GM12878 (cell line): ENCODE data around the gene XDH. TPM values are rescaled to one million over a fixed set of nuclear protein-coding genes. Genes with fewer than 3 reads are reported as not detected.

Source experiments
- ATAC-seq: fragments of 200-7000 bp; cut with Tn5 transposase; 3 replicates; pipeline ENCODE4 v1.9.1; 2020; ENCODE audit warnings: mild to moderate bottlenecking, moderate library complexity
- BruUV-seq: library from RNA; stranded (reverse); fragments of 400-500 nt; replicated peaks from 2 replicates; lab custom pipeline; 2021; lab: Mats Ljungman, UMichigan
- CTCF ChIA-PET: fragments of 300-600 bp; sonication (Branson Sonifier 250); formaldehyde crosslinking; extraction: SDS; loops from one replicate; lab custom pipeline; 2021; ENCODE audit warnings: inconsistent platforms; lab: Yijun Ruan, JAX
- POLR2A ChIA-PET: fragments of 350-600 bp; formaldehyde crosslinking; extraction: SDS; loops from one replicate; lab custom pipeline; 2021; ENCODE audit warnings: inconsistent platforms; lab: Charles Lee
- RAD21 ChIA-PET: fragments of 300-600 bp; sonication (Branson Sonifier 250); formaldehyde crosslinking; loops from one replicate; lab custom pipeline; 2023; ENCODE audit warnings: antibody characterized with exemption; ENCODE audit not compliant: unreplicated experiment; lab: Charles Lee
- SMC1A ChIA-PET: fragments of 300-600 bp; sonication (Branson Sonifier 250); formaldehyde crosslinking; loops from one replicate; lab custom pipeline; 2023; ENCODE audit not compliant: unreplicated experiment, uncharacterized antibody; lab: Charles Lee
- DNase-seq: peaks from one replicate; pipeline ENCODE4 v3.0.0-alpha.2; 2011; ENCODE audit warnings: low read depth, low spot score
- FAIRE-seq: peaks from 3 replicates; lab custom pipeline; 2011; peaks lifted over from hg19 to GRCh38; lab: Jason Lieb, UNC
- H2AFZ ChIP-seq: 2 replicates; pipeline ENCODE4 v1.6.0; 2011; ENCODE audit warnings: low read depth, low read length, control low read depth; ENCODE audit not compliant: control insufficient read depth
- H3K27ac ChIP-seq: 2 replicates; pipeline ENCODE4 v1.5.1; 2011; ENCODE audit warnings: control low read depth; ENCODE audit not compliant: control insufficient read depth, insufficient read depth
- H3K27me3 ChIP-seq, 2 experiments: replicated peaks in 1 of 2; 2 replicates each; pipeline versions ENCODE4 v1.6.0 to v1.6.1; 2011; ENCODE audit warnings: low read length in 1 of 2; ENCODE audit not compliant: control insufficient read depth in 2 of 2, insufficient read depth in 2 of 2
- H3K36me3 ChIP-seq, 2 experiments: 2 replicates each; pipeline ENCODE4 v1.5.1; 2011; ENCODE audit warnings: low read length in 1 of 2; ENCODE audit not compliant: control insufficient read depth in 2 of 2, insufficient read depth in 2 of 2
- H3K4me1 ChIP-seq: 2 replicates; pipeline ENCODE4 v1.6.1; 2011; ENCODE audit warnings: mild to moderate bottlenecking, low read length, moderate library complexity, mixed read lengths; ENCODE audit not compliant: control insufficient read depth, insufficient read depth
- H3K4me2 ChIP-seq: 2 replicates; pipeline ENCODE4 v1.6.0; 2011; ENCODE audit warnings: control low read depth; ENCODE audit not compliant: control insufficient read depth, insufficient read depth
- H3K4me3 ChIP-seq: fragments of 200-600 bp; sonication (generic); 2 replicates; pipeline ENCODE4 v1.5.1; 2016
- H3K79me2 ChIP-seq: 2 replicates; pipeline ENCODE4 v1.6.0; 2011; ENCODE audit warnings: low read length; ENCODE audit not compliant: control insufficient read depth, insufficient read depth
- H3K9ac ChIP-seq: 2 replicates; pipeline ENCODE4 v1.8.0; 2011; ENCODE audit warnings: low read length, control low read depth, mixed read lengths; ENCODE audit not compliant: control insufficient read depth, insufficient read depth
- H3K9me3 ChIP-seq: replicated peaks from 3 replicates; pipeline ENCODE4 v1.5.1; 2011; ENCODE audit warnings: mild to moderate bottlenecking, low read length; ENCODE audit not compliant: control insufficient read depth, insufficient read depth
- H4K20me1 ChIP-seq: 2 replicates; pipeline ENCODE4 v1.6.0; 2011; ENCODE audit not compliant: control insufficient read depth, insufficient read depth
- ETV6 ChIP-seq, 2 experiments: fragments of 450-650 bp in 1 of 2; IDR thresholded peaks in 1 of 2; conservative IDR thresholded peaks in 1 of 2; 2 replicates each; pipeline ENCODE4 v1.6.1; 2014; ENCODE audit warnings: antibody characterized with exemption in 1 of 2, borderline replicate concordance in 1 of 2, low read depth in 1 of 2, mild to moderate bottlenecking in 1 of 2, moderate library complexity in 1 of 2
- JUNB ChIP-seq: IDR thresholded peaks from 2 replicates; pipeline ENCODE4 v1.6.1; 2016; ENCODE audit warnings: antibody characterized with exemption, mild to moderate bottlenecking
- NR2C2 ChIP-seq: IDR thresholded peaks from 2 replicates; pipeline ENCODE4 v1.6.1; 2011; ENCODE audit warnings: borderline replicate concordance, low read depth; ENCODE audit not compliant: control insufficient read depth, insufficient read length
- POLR2A ChIP-seq: IDR thresholded peaks from 2 replicates; pipeline ENCODE4 v1.6.1; 2011; ENCODE audit warnings: low read depth, mild to moderate bottlenecking, low read length
- TAF1 ChIP-seq: IDR thresholded peaks from 2 replicates; pipeline ENCODE4 v1.6.1; 2011; ENCODE audit warnings: mild to moderate bottlenecking, low read depth, low read length, borderline replicate concordance
- WGBS: methylation state at CpG from one replicate; pipeline ENCODE4 v1.1.6; 2016; ENCODE audit warnings: low lambda C conversion rate; ENCODE audit not compliant: insufficient replicate concordance, insufficient coverage; ENCODE audit errors: missing lambda C conversion rate; 5-methylcytosine and 5-hydroxymethylcytosine counted together
- in situ Hi-C: fragments of 300-500 bp; cut with MboI; formaldehyde crosslinking; loops from 9 replicates; pipeline ENCODE4 v1.14.3; 2018; ENCODE audit warnings: mixed read lengths
- intact Hi-C: fragments of 100-400 bp; cut with micrococcal nuclease; formaldehyde crosslinking; loops from one replicate; pipeline ENCODE4 v1.14.2; 2022; ENCODE audit not compliant: unreplicated experiment
- polyA plus RNA-seq, 11 experiments: library from polyadenylated mRNA; depleted of rRNA in 4 of 11; unstranded in 6 of 11; stranded (reverse) in 5 of 11; fragments of >200 nt; fragmentation: Nextera tagmentation in 4 of 11; fragmentation: Illumina TruSeq in 1 of 11; extraction: Ambion mirVana in 4 of 11; extraction: Trizol in 1 of 11; gene quantifications; 1 replicate in 1 of 11; 2 replicates in 10 of 11; pipeline versions ENCODE4 v1.2.1 to v1.2.3, GENCODE V29; 2011 to 2016; ENCODE audit warnings: inconsistent platforms in 2 of 11, missing spikeins in 2 of 11, low read depth in 1 of 11
- total RNA-seq, 4 experiments: library from RNA; depleted of rRNA in 3 of 4; stranded (reverse); fragments of >200 nt in 3 of 4; fragmentation: Illumina TruSeq in 1 of 4; extraction: Trizol in 1 of 4; gene quantifications; 2 replicates each; pipeline versions ENCODE4 v1.2.1 to v1.2.3, GENCODE V29; 2013 to 2021
- TF ChIP-seq, protein P1 (sequence below): fragments of 450-650 bp; IDR thresholded peaks from 2 replicates; pipeline ENCODE4 v1.6.1; 2017; ENCODE audit warnings: mild to moderate bottlenecking
- TF ChIP-seq, protein P2 (sequence below): IDR thresholded peaks from 2 replicates; pipeline ENCODE4 v1.6.1; 2012; ENCODE audit warnings: mild to moderate bottlenecking, low read depth, low read length

The XDH gene
- total and polyA plus RNA-seq, 10 of the 15 experiments (the other 5 are each of a cell fraction or from before 2014, with no cell fraction given) = 0.01 TPM; not detected in 9

- H3K27me3 ChIP-seq = no peaks in the 10 kb centered on the region; a peak in 1 of 4 replicates
- FAIRE-seq = no peak
These were observed 34.8 kb downstream of the XDH start for GRCh38 chr2:31379747-31380146.

GRCh38 chr2:31378791-31379501 is 35.6 kb downstream of the XDH start:
- no peak overlapping the region for H3K4me2 ChIP-seq
- intact Hi-C loops (no loop called here), in situ Hi-C loops (no loop called here)
- H3K9ac ChIP-seq = no peak overlapping the region
- no peak overlapping the region for H2AFZ ChIP-seq
- ATAC-seq (no peak), DNase-seq (no peak), FAIRE-seq (no peak)
- 15% methylated on average over 6 of the region's 6 CpGs for whole genome bisulfite sequencing
- RAD21 ChIA-PET = no interaction called here
- no peak overlapping the region for H3K4me3 ChIP-seq
- CTCF ChIA-PET = interaction anchor here (0.7 kb wide), 1 partner anchor 13 kb away, joined by 3 read pairs; no protein-coding TSS in a partner anchor
- H3K27me3 ChIP-seq = peaks cover 0 to under 1% of the 10 kb centered on the region in 2 experiments; a peak in 2 of 4 replicates
- no TSS peak for BruUV-seq
- no peaks in the 10 kb centered on the region for H3K9me3 ChIP-seq
- SMC1A ChIA-PET = no interaction called here
- POLR2A ChIA-PET = no interaction called here
- no peak overlapping the region for H3K27ac ChIP-seq
- H4K20me1 ChIP-seq = no peaks in the 10 kb centered on the region
- H3K36me3 ChIP-seq = no peaks in the 10 kb centered on the region
- H3K4me1 ChIP-seq = no peaks in the 10 kb centered on the region
- H3K79me2 ChIP-seq = no peaks in the 10 kb centered on the region
- TF ChIP-seq, protein P1, sequence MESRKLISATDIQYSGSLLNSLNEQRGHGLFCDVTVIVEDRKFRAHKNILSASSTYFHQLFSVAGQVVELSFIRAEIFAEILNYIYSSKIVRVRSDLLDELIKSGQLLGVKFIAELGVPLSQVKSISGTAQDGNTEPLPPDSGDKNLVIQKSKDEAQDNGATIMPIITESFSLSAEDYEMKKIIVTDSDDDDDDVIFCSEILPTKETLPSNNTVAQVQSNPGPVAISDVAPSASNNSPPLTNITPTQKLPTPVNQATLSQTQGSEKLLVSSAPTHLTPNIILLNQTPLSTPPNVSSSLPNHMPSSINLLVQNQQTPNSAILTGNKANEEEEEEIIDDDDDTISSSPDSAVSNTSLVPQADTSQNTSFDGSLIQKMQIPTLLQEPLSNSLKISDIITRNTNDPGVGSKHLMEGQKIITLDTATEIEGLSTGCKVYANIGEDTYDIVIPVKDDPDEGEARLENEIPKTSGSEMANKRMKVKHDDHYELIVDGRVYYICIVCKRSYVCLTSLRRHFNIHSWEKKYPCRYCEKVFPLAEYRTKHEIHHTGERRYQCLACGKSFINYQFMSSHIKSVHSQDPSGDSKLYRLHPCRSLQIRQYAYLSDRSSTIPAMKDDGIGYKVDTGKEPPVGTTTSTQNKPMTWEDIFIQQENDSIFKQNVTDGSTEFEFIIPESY = no peak
- TF ChIP-seq JUNB = no peak
- no peak for TF ChIP-seq ETV6 (conservative IDR thresholded peaks at IDR 0.05 in 1 of 2, IDR thresholded peaks at IDR 0.05 in 1 of 2; ENCODE audit: borderline replicate concordance in 1 of 2, low read depth in 1 of 2)
- TF ChIP-seq TAF1 = no peak
- no peak for TF ChIP-seq NR2C2
- TF ChIP-seq, protein P2, sequence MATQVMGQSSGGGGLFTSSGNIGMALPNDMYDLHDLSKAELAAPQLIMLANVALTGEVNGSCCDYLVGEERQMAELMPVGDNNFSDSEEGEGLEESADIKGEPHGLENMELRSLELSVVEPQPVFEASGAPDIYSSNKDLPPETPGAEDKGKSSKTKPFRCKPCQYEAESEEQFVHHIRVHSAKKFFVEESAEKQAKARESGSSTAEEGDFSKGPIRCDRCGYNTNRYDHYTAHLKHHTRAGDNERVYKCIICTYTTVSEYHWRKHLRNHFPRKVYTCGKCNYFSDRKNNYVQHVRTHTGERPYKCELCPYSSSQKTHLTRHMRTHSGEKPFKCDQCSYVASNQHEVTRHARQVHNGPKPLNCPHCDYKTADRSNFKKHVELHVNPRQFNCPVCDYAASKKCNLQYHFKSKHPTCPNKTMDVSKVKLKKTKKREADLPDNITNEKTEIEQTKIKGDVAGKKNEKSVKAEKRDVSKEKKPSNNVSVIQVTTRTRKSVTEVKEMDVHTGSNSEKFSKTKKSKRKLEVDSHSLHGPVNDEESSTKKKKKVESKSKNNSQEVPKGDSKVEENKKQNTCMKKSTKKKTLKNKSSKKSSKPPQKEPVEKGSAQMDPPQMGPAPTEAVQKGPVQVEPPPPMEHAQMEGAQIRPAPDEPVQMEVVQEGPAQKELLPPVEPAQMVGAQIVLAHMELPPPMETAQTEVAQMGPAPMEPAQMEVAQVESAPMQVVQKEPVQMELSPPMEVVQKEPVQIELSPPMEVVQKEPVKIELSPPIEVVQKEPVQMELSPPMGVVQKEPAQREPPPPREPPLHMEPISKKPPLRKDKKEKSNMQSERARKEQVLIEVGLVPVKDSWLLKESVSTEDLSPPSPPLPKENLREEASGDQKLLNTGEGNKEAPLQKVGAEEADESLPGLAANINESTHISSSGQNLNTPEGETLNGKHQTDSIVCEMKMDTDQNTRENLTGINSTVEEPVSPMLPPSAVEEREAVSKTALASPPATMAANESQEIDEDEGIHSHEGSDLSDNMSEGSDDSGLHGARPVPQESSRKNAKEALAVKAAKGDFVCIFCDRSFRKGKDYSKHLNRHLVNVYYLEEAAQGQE = no peak

More at GRCh38 chr2:31379747-31380146, 34.8 kb downstream of the XDH start:
- ChIA-PET CTCF (no interaction called here), RAD21 (no interaction called here), POLR2A (no interaction called here)
- no peaks in the 10 kb centered on the region for H3K36me3 ChIP-seq
- H3K79me2 ChIP-seq = no peaks in the 10 kb centered on the region
- H3K4me1 ChIP-seq = no peaks in the 10 kb centered on the region
- no peak overlapping the region for H3K4me3 ChIP-seq
- intact Hi-C loops = no loop called here
- BruUV-seq = no TSS peak
- no peak for TF ChIP-seq POLR2A
- TF ChIP-seq, all 136 proteins: peak for 0
- H4K20me1 ChIP-seq = no peaks in the 10 kb centered on the region
- SMC1A ChIA-PET = no interaction called here
- no peak overlapping the region for H2AFZ ChIP-seq
- ATAC-seq (no peak), DNase-seq (no peak)
- 0% methylated on average over 1 of the region's 1 CpG for WGBS
- H3K27ac ChIP-seq = no peak overlapping the region
- in situ Hi-C loops = no loop called here
- no peak overlapping the region for H3K4me2 ChIP-seq
- no peak overlapping the region for H3K9ac ChIP-seq
- H3K9me3 ChIP-seq = no peaks in the 10 kb centered on the region
